Neural progenitor cell (in vitro differentiated cells): ENCODE results near the gene PFDN6. TPM values are rescaled to one million over a fixed set of nuclear protein-coding genes. Genes with fewer than 3 reads are reported as not detected.
A peak's percentile ranks its signal among the peaks of the same experiment; 100 is the strongest.

Experiments used
- DNase-seq: peaks from one replicate; pipeline ENCODE4 v3.0.0-alpha.2; 2016; ENCODE audit warnings: low spot score
- H2AFZ ChIP-seq: fragments of 200-600 bp; sonication (generic); replicated peaks from 2 replicates; pipeline ENCODE4 v1.6.1; 2016; ENCODE audit warnings: antibody characterized with exemption
- H3F3A ChIP-seq: fragments of 200-600 bp; sonication (generic); 2 replicates; pipeline ENCODE4 v1.6.1; 2016; ENCODE audit warnings: antibody characterized with exemption, low read depth
- H3K27ac ChIP-seq: fragments of 200-600 bp; sonication (generic); 2 replicates; pipeline ENCODE4 v1.5.1; 2016; ENCODE audit warnings: mild to moderate bottlenecking
- H3K27me3 ChIP-seq: fragments of 200-600 bp; sonication (generic); 2 replicates; pipeline ENCODE4 v1.6.1; 2016; ENCODE audit warnings: mild to moderate bottlenecking, moderate library complexity
- H3K36me3 ChIP-seq: fragments of 200-600 bp; sonication (generic); 2 replicates; pipeline ENCODE4 v1.5.1; 2016
- H3K4me1 ChIP-seq: fragments of 200-600 bp; sonication (generic); 2 replicates; pipeline ENCODE4 v1.6.1; 2016; ENCODE audit warnings: mixed run types
- H3K4me2 ChIP-seq: fragments of 200-600 bp; sonication (generic); 2 replicates; pipeline ENCODE4 v1.6.1; 2016
- H3K4me3 ChIP-seq: fragments of 200-600 bp; sonication (generic); 2 replicates; pipeline ENCODE4 v1.5.1; 2016
- H3K79me2 ChIP-seq: fragments of 200-600 bp; sonication (generic); 2 replicates; pipeline ENCODE4 v1.6.1; 2016; ENCODE audit warnings: low read depth
- H3K9ac ChIP-seq: fragments of 200-600 bp; sonication (generic); 2 replicates; pipeline ENCODE4 v1.6.1; 2016
- H3K9me3 ChIP-seq: fragments of 200-600 bp; sonication (generic); 2 replicates; pipeline ENCODE4 v1.5.1; 2016; ENCODE audit warnings: low read depth
- H4K20me1 ChIP-seq: fragments of 200-600 bp; sonication (generic); 2 replicates; pipeline ENCODE4 v1.6.1; 2016; ENCODE audit warnings: low read depth
- H3K27ac Mint-ChIP-seq: 3 replicates; pipeline ENCODE4 v1.8.0; 2021; ENCODE audit warnings: mixed read lengths
- H3K27me3 Mint-ChIP-seq: 2 replicates; pipeline ENCODE4 v1.8.0; 2022; ENCODE audit warnings: low read depth, mild to moderate bottlenecking, inconsistent platforms, moderate library complexity, mixed read lengths; ENCODE audit not compliant: insufficient read depth
- H3K36me3 Mint-ChIP-seq: 3 replicates; pipeline ENCODE4 v1.8.0; 2021; ENCODE audit warnings: mixed read lengths
- H3K4me1 Mint-ChIP-seq: 3 replicates; pipeline ENCODE4 v1.8.0; 2021; ENCODE audit warnings: mixed read lengths
- H3K4me3 Mint-ChIP-seq: 3 replicates; pipeline ENCODE4 v1.8.0; 2021; ENCODE audit warnings: mild to moderate bottlenecking, moderate library complexity, mixed read lengths
- H3K9me3 Mint-ChIP-seq: 3 replicates; pipeline ENCODE4 v1.8.0; 2020; ENCODE audit warnings: mixed read lengths
- EZH2 ChIP-seq: fragments of 200-600 bp; sonication (generic); IDR thresholded peaks from 2 replicates; pipeline ENCODE4 v1.6.1; 2017; ENCODE audit warnings: antibody characterized with exemption, mild to moderate bottlenecking, moderate library complexity
- EZH2phosphoT487 ChIP-seq: fragments of 200-600 bp; sonication (generic); IDR thresholded peaks from 2 replicates; pipeline ENCODE4 v1.6.1; 2017; ENCODE audit warnings: antibody characterized with exemption
- total RNA-seq: library from RNA; depleted of rRNA; stranded (reverse); fragments of >200 nt; gene quantifications from 2 replicates; pipeline ENCODE4 v1.2.3, GENCODE V29; 2015; ENCODE audit warnings: low replicate concordance
- TF ChIP-seq, protein P1 (sequence below): fragments of 200-600 bp; sonication (generic); IDR thresholded peaks from 2 replicates; pipeline ENCODE4 v1.5.1; 2017; ENCODE audit warnings: antibody characterized with exemption, mild to moderate bottlenecking

Gene PFDN6
- total RNA-seq, 1 donor from 2014 or later: 35.6 TPM

DNA sequence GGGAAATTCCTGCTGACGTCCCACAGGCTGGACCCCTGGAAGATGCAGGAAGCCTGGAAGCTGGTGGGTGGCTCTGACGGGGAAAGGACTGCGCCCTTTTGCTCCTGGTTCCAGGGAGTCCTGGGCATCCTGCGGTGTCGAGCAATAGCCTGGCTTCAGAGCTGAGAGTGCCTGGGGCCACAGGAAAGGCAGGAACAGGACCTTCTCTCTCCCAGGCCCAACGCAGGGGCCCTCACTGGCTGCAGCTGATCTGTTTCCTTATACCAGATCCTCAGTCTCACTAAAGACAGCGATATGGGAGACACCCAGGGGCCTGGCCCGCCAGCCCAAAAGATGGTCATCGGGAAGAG is 11.0 kb upstream of the PFDN6 start:
- H3K4me1 Mint-ChIP-seq: peaks cover 34% of the 10 kb centered on the region
- no peak overlapping the region for H3K27ac Mint-ChIP-seq
- TF ChIP-seq, protein P1, sequence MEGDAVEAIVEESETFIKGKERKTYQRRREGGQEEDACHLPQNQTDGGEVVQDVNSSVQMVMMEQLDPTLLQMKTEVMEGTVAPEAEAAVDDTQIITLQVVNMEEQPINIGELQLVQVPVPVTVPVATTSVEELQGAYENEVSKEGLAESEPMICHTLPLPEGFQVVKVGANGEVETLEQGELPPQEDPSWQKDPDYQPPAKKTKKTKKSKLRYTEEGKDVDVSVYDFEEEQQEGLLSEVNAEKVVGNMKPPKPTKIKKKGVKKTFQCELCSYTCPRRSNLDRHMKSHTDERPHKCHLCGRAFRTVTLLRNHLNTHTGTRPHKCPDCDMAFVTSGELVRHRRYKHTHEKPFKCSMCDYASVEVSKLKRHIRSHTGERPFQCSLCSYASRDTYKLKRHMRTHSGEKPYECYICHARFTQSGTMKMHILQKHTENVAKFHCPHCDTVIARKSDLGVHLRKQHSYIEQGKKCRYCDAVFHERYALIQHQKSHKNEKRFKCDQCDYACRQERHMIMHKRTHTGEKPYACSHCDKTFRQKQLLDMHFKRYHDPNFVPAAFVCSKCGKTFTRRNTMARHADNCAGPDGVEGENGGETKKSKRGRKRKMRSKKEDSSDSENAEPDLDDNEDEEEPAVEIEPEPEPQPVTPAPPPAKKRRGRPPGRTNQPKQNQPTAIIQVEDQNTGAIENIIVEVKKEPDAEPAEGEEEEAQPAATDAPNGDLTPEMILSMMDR: no peak
- TF ChIP-seq EZH2: no peak
- TF ChIP-seq EZH2phosphoT487: no peak
- peaks cover 33% of the 10 kb centered on the region for H3K4me1 ChIP-seq
- no peak overlapping the region for H3K27ac ChIP-seq
- no peak overlapping the region for H3K4me3 Mint-ChIP-seq
- peaks cover 5% of the 10 kb centered on the region for H3K27me3 Mint-ChIP-seq
- no peak overlapping the region for H3K4me2 ChIP-seq
- H3K36me3 ChIP-seq: peaks cover 3% of the 10 kb centered on the region
- no peaks in the 10 kb centered on the region for H3K9me3 Mint-ChIP-seq
- H3F3A ChIP-seq: peaks cover 54% of the 10 kb centered on the region
- H4K20me1 ChIP-seq: peaks cover 55% of the 10 kb centered on the region
- H3K9ac ChIP-seq: no peak overlapping the region
- DNase-seq: no peak
- peaks cover 14% of the 10 kb centered on the region for H3K36me3 Mint-ChIP-seq
- no peaks in the 10 kb centered on the region for H3K27me3 ChIP-seq
- H2AFZ ChIP-seq: no peak overlapping the region
- no peaks in the 10 kb centered on the region for H3K9me3 ChIP-seq
- peaks cover 27% of the 10 kb centered on the region for H3K79me2 ChIP-seq
- no peak overlapping the region for H3K4me3 ChIP-seq

DNA sequence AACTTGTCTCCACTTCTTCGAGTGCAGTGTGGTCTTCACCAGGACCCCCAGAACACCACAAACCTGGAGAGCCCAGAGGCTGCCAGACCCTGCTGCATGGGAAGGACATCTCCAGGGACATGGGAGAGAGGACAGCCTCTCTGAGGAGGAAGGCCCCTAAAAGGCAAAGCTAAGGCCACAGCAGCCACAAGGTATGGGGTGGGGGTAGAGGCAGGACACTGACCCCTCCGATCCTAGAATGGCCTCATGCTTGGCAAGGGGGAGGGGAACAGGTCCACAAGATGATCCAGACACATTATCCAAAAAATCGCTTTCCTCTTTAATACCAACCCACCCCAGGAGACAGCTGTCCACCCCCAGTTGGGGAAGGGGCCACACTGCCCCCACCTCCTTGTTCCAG is 10.6 kb upstream of the PFDN6 start:
- Histone ChIP-seq H4K20me1 (peaks cover 51% of the 10 kb centered on the region), H3K27ac (no peak overlapping the region), H3K27me3 (no peaks in the 10 kb centered on the region), H3K4me1 (peaks cover 28% of the 10 kb centered on the region), H3K9me3 (no peaks in the 10 kb centered on the region), H3F3A (peaks cover 49% of the 10 kb centered on the region), H3K36me3 (no peaks in the 10 kb centered on the region), H2AFZ (no peak overlapping the region), H3K4me3 (no peak overlapping the region), H3K4me2 (no peak overlapping the region), H3K9ac (no peak overlapping the region), H3K79me2 (peaks cover 23% of the 10 kb centered on the region)
- TF ChIP-seq, protein P1: no peak
- no peak for TF ChIP-seq EZH2
- no peak for TF ChIP-seq EZH2phosphoT487
- H3K36me3 Mint-ChIP-seq: peaks cover 12% of the 10 kb centered on the region
- H3K9me3 Mint-ChIP-seq: no peaks in the 10 kb centered on the region
- peaks cover 30% of the 10 kb centered on the region for H3K4me1 Mint-ChIP-seq
- peaks cover 5% of the 10 kb centered on the region for H3K27me3 Mint-ChIP-seq
- no peak overlapping the region for H3K27ac Mint-ChIP-seq
- no peak for DNase-seq
- H3K4me3 Mint-ChIP-seq: peak overlapping the region; percentile 46

DNA sequence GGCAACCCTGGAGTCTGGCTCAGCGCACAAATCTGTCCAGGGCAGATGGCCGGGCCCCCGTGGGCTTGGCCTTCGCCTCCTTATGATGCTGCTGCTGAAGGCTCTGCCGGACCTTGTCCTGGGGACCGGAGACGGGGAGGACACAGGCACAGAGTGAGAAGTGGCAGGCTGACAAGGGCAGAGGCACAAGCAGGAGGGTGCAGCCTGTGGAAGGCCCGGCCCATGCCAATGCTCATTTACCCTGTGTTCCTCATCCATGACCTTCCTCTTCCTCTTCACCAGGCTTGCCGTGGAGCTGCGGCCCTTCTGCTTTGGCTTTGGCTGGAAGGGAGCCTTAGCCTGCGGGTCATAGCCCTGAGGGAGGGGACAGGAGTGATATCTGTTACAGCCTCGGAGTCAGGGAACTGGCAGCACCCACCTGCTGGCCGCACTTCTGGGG is 10.1 kb upstream of the PFDN6 start:
- Histone ChIP-seq H3K4me1 (peaks cover 24% of the 10 kb centered on the region), H3K27ac (no peak overlapping the region), H3K9me3 (no peaks in the 10 kb centered on the region), H3K36me3 (no peaks in the 10 kb centered on the region), H3F3A (peaks cover 45% of the 10 kb centered on the region), H3K27me3 (no peaks in the 10 kb centered on the region), H4K20me1 (peaks cover 46% of the 10 kb centered on the region), H2AFZ (no peak overlapping the region), H3K9ac (no peak overlapping the region), H3K4me2 (no peak overlapping the region), H3K4me3 (no peak overlapping the region), H3K79me2 (peaks cover 18% of the 10 kb centered on the region)
- Mint-ChIP-seq H3K4me3 (no peak overlapping the region), H3K9me3 (no peaks in the 10 kb centered on the region), H3K4me1 (peaks cover 28% of the 10 kb centered on the region), H3K27me3 (peaks cover 5% of the 10 kb centered on the region), H3K27ac (no peak overlapping the region), H3K36me3 (peaks cover 10% of the 10 kb centered on the region)
- TF ChIP-seq EZH2 (no peak), EZH2phosphoT487 (no peak)
- TF ChIP-seq, protein P1: no peak
- no peak for DNase-seq
